HG03354 (cell line): Measurements from ENCODE around the gene GULP1.

Experiments
- ATAC-seq: cut with Tn5 transposase; IDR thresholded peaks from one replicate; pipeline ENCODE4 v1.9.1; 2021; ENCODE audit warnings: mild to moderate bottlenecking; ENCODE audit not compliant: unreplicated experiment, poor library complexity, severe bottlenecking

Gene GULP1

DNA sequence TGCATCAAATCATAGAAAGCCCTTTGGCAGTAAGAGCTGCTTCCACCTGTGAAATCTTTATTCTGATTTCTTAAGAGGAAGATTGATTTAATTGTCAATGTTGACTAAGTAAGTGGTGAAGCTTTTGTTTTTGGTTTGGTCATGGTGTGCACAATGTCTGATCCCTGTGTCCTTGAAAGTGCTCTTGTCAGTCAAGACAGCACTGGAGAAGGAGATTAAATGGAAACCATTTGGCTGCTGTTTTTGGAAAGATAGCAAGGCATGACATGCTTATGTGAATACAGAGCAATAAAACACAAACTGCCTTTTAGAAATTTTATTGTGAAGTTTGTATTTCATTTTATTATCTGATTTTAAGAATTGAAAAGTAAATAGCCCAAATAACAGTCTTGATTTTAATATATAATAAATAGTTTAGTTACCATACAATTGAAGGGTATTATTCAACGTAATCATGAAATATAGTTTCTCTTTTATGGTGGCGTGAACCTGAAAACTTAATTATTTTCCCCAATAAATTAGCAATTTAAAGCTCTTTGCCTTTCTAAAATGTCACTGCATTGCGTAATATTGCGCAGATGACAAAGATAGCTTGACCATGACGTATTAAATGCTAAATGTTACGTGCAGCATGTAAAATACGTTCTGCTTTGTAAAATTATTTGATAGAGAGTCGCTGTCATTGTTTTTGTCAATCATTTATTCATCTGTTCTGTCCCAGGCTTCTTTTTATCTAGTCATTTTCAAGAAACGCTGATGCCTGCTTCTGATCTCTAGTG, 69.0 kb downstream of the GULP1 start:
- no peak for ATAC-seq

DNA sequence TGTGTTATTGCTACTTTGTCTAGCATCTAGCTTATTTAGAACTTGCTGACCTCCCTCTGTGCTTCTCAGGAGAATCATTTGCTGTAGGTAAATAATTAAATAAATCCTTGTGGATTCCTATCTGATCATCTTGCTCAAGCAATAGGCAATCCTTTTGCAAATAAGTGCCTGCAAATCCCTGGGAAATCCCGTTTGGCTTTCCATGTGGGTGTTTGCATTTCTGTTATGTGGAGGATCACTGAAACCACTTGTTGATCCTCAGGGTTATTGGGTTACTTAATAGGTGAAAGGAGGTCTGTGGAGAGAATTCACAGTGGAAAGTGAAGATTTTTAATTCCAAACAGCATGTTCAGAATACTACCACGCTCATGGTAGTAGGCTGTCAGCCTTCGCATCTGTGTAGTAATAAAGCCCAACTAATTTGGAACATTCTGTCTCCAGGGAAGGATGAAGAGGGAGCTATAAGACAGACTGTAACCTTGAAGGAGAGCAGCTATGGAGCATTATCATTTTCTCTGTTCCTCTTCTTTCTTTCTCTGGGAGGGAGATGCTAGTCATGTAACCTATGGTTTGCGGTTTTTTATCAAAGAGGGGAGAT, 72.5 kb downstream of the GULP1 start:
- ATAC-seq, result no peak

DNA sequence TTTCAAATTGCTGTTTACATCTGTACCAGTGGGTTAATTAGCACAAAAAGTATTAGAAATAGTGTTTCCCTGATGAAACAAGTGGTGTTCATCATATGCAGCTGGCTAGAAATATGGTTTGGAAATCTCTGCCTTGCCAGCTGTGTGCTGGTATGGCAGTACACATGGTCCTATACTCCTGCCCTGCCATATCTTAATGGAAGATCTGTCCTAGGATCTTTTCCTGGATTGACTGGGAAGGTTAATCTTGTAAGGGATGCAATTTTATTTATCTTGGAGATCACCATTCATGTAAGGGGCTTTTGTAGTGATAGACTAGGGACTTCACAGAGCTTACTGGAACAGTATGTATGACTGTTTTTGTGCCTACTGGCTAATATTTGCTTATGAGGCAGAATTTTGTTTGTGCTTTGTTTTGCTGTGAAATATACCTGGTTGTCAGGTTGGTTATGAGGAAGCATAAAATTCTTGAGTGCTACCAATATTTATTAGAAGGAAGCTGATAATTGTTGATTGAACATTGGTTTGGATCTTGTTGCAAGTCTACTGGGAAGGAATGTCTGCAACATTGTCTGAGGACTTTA, 73.5 kb downstream of the GULP1 start:
- ATAC-seq, result no peak

DNA sequence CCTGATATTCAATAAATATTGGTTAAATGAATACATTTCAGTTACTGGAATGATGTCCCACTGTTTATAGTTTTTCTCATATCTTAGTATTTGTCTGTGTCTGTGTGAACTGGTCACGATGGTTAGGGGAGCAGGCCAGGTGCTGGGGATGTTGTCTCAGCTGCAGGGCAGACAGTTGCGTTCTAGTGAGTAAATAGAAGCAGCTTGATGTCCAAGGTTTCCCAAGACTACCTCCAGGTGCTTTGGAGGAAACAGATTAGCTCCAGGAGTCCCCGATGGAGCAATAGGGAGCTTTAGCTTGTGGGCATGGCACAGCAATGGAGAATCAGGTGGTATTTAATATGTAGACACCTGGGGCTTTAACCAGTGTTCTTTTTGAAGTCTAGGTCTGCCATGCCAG, 75.5 kb downstream of the GULP1 start:
- no peak for ATAC-seq

DNA sequence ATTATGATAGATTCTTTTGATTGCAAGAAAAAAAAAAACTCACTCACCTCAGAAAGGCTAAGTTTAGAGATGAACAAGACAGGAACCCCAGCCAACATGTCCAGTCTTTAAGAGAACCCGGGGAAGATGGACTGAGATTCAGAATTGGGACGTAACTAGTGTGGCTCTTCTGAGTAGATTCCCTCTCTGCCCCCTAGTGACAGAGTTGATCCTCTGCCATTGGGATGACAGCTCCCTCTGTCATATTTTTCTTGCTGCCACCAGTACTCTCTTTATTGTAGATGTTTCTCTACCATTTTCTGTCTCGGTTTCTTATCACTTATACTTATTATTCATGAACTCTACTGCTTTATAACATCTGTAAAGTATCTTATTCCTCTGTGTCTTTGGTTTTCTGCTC, 77.7 kb downstream of the GULP1 start:
- peak; percentile 80 for ATAC-seq

DNA sequence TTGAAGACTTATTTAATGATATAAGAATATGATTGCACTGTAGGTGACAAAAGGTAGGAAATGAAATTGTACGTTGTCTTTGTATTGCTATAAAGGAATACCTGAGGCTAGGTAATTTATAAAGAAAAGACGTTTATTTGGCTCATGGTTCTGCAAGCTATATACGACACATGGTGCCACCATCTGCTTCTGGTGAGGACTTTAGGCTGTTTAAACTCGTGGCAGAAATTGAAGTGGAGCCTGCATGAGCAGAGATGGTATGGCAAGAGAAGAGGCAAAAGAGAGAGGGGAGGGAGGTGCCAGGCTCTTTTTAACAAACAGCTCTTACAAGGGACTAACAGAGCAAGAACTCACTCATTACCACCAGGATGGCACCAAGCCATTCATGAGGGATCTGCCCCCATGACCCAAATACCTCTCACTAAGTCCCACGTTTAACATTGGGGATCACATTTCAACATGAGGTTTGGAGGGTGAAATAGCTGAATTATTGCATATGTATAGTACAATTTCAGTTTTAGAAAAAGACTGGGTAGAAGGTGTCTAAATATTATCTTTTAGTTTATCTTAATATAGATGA, 86.8 kb downstream of the GULP1 start:
- ATAC-seq, result no peak

DNA sequence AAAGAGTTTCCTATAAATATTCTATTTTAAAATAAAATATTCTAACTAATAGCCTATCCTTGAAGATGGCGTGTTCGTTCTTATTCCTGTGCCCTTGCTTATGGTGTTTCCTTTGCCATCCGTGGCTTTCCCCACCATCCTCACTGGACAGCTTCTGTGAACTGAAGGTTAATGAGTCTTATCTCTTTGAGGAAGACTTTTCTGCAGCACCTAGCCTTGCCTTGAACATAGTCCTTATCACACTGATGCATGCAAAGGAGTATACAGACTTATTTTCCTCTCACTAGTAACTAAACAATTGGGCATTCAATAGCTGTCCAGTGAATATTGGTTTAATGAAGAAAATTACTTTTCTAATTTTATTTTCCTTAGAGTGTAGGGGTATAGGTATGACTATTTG, 88.1 kb downstream of the GULP1 start:
- no peak for ATAC-seq

DNA sequence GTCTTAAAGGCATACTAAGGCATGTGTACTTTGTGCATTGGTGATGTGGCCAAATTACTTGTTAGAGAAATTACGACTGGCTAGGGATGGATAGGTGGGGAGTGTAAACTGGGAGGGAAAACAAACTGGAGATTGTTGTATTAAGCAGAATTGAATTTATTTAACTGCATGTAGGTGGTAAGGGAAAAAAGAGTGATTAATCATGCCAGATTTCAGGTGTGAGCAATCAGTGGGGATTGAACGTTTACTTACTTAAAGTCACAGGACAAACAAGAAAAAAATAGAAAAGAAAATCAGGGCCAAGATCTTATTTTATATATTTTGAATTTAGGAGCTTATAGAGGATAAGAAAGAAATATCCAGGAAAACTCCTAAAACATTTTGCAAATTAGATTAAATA, 88.6 kb downstream of the GULP1 start:
- no peak for ATAC-seq

DNA sequence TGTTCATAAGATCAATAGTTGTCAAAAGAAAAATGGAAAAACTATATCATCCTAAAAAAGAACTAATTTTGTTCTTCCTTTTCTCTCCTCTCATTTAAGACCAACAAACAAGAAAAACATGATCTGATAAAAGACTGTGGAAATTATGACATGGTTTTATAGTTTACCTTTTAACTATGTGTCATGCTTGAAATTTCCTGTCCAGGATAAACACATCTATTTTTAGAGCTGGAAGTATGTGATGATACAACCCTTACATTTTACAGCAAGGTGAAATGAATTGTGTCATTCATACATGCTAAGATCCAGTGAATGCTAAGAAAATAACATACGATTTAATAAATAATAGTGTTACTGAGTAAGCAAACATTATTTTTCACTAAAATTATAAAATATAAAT, 89.9 kb downstream of the GULP1 start:
- ATAC-seq, result no peak

DNA sequence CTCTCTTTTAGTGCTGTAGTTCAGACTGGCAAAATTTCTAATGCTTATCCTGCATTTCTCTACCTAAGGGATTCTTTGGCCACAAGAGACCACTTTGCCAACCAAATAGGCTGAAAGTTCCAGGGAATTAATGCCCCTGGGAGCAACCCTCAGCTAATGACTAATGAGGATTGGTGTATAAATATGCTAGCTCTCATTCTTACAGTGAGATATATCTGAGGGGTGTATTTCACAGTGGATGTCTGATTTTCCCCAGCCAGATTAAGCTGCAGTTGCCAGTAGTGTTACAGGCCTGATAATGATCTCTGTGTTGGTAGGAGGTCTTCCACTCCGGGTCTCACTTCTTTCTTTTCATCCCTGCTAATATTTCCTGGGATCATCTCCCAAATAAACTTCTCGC, 90.4 kb downstream of the GULP1 start:
- no peak for ATAC-seq

DNA sequence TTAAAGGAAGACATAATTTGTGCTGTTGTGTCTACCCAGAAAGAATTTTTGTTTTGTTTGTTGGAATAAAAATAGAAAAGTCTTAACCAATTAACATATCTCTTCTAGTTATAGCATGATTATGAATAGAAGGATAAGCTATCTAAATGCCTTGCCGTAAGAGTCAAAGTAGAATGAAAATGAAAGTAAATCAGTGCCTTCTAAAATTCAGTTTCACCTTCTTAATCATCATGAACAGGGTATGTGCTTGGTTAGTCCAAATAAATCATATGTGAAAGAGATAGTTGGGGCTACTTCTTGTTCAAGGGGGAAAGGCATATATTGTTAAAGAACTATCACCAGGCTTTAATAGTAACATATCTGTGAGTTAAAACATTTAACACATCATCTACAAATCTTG, 91.5 kb downstream of the GULP1 start:
- ATAC-seq, result no peak

DNA sequence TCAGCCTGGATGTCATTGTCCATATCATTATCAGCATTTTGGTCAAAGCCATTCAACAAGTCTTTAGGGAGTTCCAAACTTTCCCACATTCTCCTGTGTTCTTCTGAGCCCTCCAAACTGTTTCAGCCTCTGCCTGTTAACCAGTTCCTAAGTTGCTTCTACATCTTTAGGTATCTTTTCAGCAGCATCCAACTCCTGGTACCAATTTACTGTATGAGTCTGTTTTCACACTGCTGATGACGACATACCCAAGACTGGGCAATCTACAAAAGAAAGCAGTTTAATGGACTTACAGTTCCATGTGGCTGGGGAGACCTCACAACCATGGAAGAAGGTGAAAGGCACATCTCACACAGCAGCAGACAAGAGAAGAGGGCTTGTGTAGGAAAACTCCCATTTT, 94.2 kb downstream of the GULP1 start:
- no peak for ATAC-seq

DNA sequence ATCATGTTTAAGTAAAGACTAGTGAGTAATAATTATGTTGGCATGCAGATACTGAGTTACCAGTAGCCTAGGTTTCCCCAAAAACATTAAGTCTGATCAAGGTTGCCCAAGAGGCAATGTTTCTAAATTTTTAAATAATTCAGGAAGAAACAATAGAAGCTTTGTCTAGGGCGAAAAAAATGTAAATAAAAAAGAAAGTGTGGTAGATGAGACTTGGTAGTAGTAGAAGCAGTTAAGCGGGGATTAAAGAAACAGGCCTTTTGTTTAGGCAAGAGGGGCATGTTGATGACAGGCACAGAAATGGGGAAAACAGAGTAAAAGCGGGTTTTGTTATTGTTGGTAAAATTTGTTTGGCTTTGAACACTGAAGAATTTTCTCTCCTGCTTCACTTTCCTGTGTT, 97.2 kb downstream of the GULP1 start:
- no peak for ATAC-seq

DNA sequence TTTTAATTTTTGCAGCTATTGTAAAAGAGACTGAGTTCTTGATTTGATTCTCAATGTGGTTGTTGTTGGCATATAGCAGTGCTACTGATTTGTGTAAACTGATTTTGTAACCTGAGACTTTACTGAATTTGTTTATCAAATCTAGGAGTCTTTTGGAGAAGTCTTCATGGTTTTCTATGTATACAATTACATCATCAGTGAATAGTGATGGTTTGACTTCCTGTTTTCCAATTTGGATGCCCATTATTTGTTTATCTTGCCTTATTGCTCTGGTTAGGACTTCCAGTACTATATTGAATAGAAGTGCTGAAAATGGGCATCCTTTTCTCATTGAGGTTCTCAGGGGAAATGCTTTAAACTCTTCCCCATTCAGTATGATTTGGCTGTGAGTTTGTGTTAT, 99.7 kb downstream of the GULP1 start:
- no peak for ATAC-seq

DNA sequence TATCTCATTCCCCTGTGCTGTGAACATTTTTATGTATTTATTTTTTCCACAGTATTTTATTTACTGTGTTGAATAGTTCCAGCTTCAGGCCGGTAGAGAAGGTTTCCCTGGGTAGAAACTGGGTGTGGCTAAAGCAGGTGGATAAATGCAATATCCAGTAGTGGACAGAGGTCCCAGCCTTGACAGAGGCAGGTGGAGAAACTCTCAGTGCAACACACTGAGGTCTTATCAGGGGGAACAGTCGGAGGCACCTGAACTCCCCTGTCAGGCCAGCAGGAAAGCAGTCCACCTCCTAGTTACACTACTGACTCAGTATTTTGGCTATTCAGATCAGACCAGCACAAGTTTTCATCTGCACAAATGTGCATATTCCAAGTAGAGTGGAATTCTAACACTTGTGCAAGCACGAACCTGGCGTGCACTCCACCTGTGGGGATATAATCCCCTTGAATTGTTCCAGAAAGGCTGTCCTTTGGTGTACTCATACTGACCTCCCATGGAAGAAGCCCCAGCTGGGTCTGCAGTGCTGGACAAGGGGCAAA, 103.3 kb downstream of the GULP1 start:
- no peak for ATAC-seq

DNA sequence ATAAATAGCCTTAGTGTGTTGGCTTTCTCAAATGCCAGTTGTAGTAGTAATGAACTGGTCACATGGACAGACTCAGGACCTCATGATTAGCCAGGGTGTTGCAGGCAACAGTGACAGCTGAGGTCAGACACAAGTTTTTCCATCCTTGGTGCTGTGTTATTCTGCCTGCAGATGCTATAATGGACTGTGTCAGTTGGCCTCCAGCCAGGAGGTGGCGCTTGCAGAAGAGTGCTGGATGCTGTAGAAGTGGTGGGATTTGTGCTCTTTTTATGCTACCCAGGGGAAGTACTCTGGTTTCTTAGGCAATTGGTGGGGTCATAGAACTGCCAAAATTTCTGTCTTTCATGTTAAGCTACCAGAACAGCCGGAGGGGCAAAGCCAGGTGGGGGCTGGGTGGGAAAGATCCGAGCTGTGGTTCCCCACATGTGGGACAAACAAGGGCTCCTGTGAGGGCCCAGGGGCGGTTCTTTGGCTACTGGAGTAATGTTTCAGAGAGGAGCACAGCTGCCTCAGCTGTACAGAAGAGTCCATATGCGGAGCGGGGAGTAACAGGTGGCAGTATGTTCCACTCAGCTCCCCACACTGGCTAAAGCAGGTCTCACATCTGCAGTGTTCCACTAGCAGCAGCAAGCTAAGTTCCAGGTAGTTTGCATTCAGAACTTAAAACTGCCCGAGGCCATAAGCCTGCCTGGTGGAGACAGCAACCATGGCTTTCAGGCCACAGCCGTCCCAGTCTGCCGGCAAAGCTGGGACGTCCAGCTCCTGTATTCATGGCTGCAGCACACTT, 104.4 kb downstream of the GULP1 start:
- no peak for ATAC-seq

DNA sequence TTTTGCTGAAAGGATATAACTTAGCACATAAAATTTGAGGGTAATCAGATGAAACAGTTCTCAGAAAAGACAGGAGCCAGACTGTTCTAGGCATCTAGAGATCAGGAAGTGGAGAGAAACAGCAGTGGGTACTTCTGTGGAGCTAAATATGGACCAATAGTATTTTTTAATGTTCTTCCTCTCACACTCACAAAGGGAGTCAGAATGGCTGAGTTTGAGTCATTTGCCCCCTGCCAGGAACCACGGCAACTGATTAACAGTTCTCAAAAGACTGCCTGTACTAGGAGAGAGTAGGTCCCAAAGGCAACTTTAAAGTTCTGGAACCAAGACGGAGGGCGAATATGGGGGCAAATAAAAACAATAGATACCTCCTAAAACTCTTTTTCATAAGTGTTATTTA, 107.5 kb downstream of the GULP1 start:
- ATAC-seq, result no peak

DNA sequence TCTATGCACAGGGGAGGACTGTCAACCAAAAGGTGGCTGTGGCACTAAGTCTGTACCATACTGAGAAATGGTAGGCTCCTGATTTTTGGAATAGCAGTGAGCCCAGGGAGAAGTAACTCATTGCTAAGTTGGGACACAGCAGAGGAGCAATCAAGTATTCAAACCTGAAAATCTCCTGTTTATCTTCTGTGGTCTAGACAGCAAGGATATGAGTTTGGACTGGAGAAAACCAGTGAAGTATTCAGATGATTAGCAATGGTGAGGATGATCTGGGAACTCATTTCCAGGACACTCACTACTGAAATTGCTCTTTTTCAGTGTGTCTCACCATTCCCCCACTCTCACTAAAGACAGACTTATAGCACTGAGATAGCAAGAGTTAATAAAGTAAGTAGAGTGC, 112.0 kb downstream of the GULP1 start:
- ATAC-seq, result no peak

DNA sequence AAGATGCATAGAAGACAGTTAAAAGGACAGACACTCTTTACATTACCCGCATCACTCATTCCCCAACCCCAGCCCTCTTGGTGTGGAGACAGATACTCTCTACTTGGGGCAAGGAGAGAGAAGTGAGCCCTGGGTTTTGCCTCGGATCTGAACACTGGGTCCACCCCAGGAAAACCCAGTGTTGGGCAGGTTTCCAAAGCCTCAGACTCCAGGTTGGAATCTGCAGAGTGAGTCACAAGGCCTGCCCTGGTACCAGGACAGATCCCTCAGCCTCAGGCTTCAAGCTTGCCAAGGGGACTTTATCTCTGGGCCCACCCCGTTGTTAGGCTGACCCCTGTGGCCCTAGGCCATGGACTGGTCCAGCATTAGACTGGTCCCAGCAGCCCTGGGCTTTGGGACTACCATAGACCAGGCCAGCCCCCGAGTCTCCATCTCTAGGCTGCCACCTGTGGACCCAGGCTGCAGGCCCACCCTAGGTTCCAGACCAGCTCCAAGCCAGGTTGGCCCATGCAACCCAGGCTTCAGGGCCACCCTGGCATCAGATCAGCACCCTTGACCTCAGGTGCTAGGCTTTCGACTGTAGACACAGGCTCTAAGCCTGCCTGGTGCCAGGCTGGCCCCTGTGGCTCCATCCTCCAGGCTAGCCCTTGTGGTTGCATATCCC, 112.8 kb downstream of the GULP1 start:
- no peak for ATAC-seq

DNA sequence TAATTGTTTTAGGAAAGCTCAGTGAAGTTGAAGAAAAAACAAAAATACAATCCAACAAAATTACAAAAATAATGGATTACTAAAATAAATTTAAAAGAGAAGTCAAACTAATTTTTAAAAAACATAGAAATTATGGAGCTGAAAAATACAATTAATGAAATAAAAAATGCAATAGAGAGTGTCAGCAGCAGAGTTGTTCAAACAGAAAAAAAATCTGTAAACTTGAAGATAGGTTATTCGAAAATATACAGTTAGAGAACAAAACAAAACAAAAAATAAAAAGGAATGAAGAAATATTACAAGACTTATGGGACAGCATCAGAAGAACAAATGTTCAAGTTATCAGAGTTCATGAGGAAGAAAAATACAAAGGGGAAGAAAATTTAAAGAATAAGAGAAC, 114.7 kb downstream of the GULP1 start:
- no peak for ATAC-seq
